NCI-H1105 (cell line): ENCODE measurements around the gene PHF19.

ENCODE experiments used
- DNase-seq: peaks from one replicate; lab custom pipeline; 2025; lab: John Stamatoyannopoulos, UW

Gene PHF19

DNA sequence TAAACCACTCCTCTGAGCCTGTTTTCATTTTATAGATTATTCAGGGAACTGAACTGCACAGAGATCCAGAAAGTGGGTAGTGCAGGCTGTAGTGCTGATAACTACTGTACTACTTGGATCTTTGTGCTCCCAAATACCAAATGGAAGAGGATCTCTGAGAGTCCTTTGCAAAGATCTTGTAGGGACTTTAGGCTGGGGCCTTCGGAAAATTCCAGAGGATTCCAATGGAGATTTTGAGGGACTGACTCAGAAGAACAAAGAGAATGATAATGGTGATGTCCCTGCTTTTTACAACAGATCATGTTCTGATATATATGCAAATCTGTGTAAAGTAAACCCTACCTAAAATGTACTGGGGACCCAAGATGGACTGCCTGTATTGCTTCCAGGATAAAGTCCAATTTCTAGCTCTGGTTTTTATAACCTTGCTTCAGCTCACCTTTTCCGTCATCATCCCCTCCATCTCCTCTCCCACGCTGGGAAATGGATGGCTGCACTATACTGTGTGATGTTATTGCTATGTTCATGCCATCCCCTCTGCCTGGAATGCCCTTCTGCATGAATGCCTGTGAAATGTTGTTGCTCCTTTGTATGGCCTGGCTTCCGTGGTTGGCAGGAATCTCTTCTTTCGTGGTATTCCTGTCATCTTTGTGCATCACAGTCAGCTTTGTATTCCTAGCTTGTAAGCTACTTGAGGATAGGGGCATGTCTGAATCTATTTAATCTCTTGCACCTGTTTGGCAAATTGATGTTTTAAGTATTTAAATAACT, 24.6 kb downstream of the PHF19 start:
- DNase-seq = no peak

DNA sequence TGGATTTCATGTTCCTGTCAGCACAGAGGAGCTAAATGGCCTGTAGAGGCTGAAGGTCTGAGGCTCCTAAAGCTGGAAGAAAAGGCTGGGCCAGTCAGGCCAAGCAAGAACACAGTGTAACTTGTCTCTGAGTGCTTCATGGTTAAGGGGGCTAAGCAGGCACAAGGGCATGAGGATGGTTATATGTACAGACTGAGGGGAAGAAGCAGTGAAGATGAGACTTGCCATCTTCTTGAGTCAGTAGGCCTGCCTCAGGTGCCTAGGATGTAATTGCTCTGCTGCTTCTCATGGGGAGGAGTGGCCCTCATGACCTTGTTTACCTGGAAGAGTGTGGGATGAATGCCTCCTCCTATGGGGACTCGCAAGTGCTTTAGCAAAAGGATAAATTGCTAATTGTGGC, 25.5 kb downstream of the PHF19 start:
- DNase-seq = no peak

DNA sequence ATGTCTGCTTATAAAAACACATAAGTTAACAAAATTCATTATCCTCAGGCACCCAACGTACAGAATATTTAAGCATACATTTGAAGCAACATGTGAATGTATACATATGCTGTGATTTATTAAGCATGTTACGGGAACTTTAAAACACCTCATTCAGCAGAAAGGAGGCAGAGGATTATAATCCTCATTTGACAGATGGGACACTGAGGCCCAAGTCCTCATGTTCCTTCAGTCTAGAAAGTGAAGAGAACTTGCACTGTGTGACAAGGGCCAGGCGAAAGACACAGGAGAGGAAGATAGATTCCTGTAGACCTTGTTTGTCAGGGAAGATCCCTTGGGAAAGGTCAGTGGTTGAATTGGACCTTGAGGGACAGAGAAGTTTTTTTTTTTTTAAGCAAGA, 26.7 kb downstream of the PHF19 start:
- no peak for DNase-seq

DNA sequence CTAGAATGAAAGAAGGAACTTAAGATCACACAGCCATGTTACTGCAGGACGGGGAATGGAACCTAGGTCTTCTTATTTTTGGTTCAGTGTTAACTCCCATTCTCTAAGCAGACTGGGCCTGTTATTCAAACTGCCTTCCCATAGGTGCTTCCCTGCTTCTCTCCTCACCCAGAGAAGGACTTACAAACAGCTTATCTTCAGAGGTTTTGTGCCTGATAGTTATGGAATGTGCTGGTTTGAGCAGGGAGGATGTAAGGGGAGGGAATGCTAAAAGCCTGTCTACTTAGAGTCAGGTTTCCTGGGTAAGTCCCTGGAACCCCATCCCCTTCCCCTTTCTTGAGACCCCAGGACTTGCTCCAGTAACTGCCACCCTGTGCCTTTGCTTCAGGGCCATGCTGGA, 30.1 kb downstream of the PHF19 start:
- no peak for DNase-seq

DNA sequence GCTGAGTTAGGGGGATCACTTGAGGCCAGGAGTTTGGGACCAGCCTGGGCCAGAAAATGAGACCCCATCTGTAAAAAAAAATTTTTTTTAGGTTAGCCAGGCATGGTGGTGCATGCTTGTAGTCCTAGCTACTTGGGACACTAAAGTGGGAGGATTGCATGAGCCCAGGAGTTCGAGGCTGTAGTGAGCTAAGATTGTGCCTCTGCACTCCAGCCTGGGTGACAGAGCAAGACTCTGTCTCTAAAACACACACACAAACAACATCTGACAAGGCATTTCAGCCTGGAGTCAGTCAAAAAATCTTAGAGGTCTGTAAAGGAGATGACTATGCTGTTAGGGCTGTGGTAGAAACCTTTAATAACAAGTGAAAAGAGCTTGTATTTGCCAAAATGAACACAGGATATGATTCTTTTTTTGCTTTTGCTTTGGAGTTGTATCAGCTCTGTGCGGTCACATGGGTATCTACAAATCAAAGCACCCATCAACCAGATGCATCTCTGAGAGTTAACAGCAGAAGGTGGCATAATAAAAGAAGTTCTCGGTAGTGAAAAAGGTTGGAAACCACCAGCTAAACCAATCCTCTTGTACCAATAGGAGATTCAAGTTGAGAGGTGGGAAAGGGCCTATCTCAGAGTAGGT, 30.6 kb downstream of the PHF19 start:
- DNase-seq = no peak

DNA sequence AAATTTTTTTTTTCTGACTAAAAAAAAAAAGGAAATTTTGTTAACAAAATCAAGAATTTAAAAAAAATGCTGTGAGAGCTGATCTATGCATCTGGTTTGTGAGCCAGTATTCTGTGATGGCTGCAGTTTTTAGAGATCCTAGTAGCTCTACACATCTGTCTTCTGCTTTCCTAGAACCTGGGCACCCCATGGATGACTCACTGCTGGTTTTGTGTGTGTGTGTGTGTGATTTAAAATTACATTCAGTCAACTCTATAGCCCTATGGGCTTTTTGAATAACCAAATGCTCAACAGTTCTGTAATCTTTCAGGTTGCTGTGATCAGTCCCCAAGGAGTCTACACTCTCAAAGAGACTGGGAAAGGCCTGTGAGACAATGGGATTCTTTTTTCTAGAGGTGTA, 31.7 kb downstream of the PHF19 start:
- DNase-seq = no peak

DNA sequence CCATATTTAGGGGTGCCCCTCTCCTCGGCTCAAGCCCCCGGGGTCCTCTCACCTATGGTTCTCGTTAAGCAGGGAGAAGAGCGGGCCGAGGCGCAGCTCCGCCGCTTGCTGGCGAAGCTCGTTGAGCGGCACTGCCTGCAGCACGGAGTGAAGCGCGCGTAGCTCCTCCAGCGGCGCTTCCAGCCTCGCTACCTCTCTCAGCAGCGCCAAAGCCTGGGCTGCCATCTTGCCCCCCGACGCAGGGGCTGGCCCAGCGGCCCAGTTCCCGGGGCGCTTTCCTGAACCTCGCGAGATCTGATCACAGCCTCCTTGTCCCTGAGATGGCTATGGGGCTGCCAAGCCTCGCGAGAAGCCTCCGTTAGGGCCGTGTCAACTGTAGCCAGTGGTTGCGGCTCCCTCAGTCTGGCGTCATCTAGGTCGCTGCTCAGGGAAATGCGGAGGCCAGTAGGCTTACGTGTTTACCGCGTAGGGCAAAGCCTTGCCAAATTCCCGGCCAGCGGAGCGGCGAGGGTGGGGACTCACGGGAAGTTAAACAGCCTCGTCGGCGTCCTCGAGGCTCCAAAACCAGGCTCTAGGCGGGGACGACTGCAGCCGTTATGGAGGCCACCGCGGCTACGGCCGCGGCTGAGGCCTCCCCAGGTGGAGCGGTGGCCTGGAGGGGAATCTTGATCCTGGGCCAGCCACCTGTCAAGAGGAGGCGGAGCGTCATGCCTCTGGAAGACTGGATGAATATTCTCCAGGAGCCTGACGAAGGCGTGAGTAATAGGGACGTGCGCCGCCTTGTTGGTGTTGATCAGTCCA, 34.1 kb downstream of the PHF19 start, which contains the start of gene PSMD5:
Gene PSMD5, minus strand, starts transcription at position 238 of the 801 bp plus-strand sequence. Its CDS starts 13 bp downstream, at position 225.
- peak; percentile 94 for DNase-seq

DNA sequence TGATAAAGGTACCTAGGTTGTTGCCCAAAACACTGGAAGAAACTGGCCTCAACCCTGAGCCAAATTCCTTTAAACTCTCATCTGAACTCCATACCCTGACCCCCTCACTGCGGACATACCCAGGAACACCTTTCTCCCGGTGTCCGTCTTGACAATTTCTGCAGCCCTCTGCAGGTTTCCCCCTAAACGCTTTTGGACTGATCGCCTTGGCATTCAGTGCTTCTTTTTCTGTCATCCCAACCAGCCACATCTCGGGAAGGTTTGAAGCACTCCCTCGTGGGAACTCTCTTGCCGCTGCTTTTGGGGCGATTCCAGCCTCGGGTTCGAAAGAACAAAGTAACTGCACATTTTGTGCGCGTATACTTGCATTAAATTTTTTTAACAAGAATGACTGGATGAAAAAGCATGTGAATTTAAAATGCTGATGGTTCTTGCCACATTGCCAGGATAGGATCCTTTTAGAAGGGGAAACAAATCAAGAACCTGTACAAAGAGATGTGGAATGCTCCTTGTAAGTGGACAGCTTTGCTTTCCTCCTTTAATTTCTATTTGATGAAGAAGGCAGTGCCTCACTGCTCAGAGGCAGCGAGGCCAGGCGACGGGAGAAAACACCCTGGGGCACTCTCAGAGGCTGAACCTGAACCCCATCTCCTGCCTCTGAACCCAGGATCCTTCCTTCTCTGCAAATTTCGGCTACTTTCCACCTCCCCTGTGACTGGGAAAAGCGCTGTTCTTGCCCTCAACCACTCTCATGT, 34.9 kb downstream of the PHF19 start:
- no peak for DNase-seq

DNA sequence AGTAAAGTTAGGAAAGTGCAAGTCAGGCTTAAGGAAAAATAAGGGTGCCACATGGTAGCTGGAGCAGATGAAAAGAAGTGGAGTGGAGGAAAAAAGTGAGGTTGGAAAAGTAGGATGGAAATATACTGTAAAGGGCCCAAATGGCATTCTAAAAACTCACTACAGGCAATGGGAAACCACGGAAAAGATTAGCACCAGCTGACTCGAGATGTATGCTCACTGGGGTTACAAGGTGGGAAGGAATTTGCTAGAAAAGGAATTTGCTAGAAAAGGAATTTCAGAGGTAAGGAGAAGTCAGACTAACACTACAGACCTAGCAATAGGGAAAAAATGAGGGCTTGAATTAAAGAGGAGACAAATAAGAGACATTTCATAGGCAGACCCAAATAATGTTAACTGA, 37.8 kb downstream of the PHF19 start:
- DNase-seq = no peak

DNA sequence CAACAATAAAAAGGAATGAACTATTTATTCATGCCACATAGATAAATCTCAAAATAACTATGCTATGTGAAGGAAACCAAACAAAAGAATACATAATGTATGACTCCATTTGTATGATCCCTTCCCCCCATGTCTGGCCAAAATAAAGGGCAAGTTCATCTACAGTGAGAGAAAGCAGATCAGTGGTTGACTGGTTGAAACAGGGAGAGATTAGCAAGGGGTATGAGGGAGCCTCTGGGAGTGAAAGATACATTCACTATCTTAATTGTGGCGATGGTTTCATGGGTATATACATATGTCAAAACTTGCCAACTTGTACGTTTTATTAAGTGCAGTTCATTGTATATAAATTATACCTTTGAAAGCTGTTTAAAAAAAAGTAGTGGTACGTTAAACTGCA, 39.1 kb downstream of the PHF19 start:
- no peak for DNase-seq

DNA sequence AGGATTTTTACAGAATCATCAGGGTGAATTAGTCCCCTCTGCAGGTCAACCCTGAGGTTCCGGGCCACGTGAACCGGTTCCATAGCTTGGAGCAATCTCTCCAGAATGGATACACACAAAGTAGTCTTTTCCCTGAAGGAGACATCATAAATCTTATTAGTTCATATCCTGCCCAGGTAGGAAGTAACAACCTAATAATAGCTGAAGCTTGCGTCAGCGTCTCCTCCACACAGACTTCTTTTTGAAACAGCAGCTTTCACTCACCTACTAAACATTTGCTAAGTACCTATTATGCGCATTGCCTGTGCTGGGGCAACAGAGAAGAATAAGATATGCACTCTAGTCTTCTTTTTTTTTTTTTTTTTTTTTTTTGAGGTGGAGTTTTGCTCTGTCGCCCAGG, 43.7 kb downstream of the PHF19 start:
- DNase-seq = no peak

DNA sequence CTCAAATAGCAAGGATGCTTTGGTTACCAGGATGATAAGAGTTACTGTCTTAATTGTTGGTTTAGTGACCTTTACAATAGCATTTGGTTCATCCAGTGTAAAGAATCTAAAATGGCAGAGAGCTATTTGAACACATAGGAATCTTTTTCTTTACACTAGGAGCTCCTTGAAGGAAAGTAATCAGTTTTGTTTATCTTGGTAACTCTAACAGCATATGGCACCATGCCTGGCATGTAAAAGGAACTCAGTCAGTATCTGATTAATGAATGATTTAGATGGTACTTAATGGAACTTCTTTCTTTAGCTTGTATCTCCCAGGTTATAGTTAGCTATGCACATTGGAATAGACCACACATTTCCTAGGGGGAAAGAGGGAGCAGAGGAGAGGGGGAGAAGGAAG, 44.2 kb downstream of the PHF19 start:
- DNase-seq = no peak

DNA sequence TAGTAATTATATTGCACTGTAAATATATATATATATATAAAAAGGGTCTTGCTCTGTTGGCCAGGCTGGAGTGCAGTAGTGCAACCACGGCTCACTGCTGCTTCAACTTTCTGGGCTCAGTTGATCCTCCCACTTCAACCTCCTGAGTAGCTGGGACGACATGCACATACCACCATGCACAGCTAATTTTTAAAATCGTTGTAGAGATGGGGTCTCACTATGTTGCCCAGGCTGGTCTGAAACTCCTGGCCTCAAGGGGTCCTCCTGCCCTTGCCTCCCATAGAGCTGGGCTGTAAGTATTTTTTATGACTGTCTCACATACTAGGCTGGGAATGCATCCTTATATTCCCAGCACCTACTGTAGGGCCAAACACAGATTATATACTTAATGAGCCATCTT, 46.1 kb downstream of the PHF19 start:
- DNase-seq = no peak

DNA sequence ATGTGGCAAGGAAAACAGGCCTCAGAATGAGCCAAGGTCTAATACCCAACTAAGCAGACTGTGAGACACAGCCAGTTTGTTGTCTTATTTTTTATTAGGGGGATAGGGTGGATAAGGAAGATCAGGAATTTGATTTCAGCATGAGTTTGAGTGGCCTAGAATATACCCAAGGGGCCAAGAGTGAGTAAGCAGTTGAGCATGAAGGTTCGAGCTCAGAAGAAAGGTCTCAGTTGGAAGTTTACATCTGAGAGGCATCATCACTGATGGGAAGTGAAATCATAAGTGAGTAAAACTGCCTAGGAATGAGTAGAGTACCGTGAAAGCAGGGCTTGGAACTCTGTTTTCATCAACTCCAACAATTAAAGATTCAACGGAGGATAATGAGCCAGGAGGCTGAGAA, 46.8 kb downstream of the PHF19 start:
- no peak for DNase-seq

DNA sequence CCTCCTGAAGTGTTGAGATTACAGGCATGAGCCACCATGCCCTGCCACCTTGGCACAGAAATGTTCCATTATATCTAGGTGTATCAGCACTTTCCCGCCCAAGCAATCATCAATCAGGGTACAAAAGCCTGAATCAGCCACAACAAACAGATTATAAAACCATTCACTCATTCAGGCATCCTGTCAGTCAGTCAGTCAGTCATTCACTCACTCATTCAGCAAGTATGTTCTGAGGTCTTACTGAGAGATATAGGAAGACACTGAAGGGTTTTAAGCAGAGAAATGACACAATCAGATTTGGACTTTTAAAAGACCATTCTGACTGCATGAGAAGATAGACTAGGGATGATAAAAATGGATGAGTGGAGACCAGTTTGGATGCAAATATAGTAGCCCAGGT, 47.3 kb downstream of the PHF19 start:
- no peak for DNase-seq

DNA sequence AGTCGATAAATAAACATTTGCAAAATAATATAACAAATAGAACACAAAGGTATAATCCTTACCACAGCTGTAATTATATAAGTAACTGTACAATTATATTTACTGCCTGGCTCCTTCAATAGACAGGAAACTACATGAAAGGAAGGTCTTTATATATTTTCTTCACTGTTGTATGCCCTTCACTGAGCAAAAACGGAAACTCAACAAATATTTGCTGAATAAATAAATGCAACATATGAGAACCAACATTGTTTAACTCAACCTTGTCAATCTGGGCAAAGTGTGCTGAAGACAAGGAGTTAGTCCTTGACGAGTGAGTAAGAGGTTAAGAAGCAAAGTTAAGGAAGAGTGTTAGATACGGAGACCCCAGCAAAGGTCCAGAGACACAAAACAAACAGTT, 56.9 kb downstream of the PHF19 start:
- DNase-seq = no peak

DNA sequence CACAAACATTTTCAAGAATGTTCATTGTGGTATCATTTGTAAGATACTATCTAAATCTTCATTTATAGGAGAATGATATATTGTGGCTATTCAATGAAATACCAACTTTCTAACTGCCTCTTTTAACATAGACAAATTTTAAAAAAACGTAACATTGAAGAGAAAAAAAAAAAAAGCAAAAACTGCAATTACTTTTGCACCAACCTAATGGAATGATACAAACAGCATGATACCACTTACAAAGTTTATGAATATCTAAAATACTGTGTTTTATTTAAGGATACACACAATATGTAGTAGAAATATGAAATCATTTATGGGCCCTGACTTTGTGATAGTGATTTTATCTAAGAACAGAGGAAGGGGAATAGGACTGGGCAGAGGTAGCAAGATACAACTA, 58.4 kb downstream of the PHF19 start:
- no peak for DNase-seq

DNA sequence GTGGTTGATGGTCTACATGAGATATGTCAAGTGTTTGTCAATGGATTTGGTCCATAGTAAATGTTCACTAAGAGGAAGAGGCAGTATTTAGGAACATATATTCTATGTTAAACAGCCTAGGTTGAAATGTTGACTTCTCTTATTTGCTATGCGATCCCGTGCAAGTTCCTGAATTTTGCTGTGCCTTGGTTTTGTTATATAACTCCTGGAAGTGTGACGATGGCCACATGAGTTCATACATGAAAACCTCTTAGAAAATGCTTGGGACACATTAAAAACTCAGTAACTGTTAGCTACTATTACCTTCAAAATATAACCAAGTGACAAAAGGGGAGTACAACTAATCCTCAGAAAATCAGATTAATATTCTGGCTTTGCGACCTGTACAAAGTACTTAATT, 61.9 kb downstream of the PHF19 start:
- DNase-seq = no peak

DNA sequence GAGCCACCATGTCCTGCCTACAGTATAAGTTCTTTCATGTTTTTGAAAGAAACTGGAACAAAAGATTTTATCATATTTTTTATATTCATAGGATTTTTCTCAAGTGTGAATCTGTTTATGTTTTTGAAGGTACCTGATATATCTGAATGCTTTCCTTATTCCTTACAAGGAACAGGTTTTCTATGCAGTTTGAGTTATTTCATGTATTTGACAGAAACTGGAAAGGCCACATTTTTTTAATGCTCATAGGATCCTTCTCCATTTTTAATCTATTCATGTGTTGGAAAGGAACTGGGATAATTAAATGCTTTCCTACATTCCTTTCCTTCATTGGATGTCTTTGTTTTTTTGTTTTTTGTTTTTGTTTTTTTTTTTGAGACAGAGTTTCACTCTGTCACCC, 68.1 kb downstream of the PHF19 start:
- DNase-seq = no peak

DNA sequence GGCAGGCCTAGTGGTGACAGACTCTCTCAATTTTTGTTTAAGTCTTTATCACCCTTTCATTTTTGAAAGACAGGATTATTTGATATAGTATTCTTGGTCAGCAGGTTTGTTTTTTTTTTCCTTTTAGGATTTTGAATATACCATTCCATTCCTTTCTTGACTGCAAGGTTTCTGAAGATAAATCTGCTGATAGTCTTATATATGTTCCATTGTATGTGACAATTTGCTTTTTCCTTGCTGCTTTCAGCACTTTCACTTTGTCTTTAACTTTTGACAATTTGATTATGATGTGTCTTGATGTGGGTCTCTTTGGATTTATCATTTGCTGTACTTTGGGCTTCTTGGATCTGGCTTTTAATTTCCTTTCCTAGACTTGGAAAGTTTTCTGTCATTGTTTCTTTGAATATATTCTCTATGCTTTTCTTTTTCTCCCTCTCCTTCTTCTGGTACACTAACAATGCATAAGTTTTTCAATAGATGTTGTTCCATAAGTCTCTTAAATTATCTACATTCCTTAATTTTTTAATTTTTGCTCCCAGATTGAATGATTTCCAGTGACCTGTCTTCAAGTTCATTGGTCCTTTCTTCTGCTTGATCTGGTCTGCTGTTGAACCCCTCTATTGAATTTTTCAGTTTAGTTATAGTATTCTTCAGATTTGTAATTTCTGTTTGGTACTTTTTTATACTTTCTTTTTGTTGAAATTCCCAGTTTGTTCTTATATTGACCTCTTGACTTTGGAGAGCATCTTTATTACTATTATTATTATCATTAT, 69.2 kb downstream of the PHF19 start:
- DNase-seq = no peak
